Measurements from ENCODE around the gene RGCC. TPM values are rescaled to one million over a fixed set of nuclear protein-coding genes. Genes with fewer than 3 reads are reported as not detected.

Gene RGCC
- polyA plus RNA-seq, 2 of the 4 experiments (the other 2 are of a cell fraction), result 0.43 to 1.3 TPM

Other genes with a start within 250 kb of the RGCC start
- gene MTRF1, start 194.0 kb upstream of the RGCC start, polyA plus RNA-seq (2011; rRNA removed), result 15.2 and 16.1 TPM in 2 replicates
- 8.0 to 9.1 TPM (median 8.1 TPM) in 3 replicates for gene MTRF1, start 194.0 kb upstream of the RGCC start, polyA plus RNA-seq (2017; fragmentation: RNase III; extraction: RNeasy Plus Mini Kit Qiagen cat#74134 plus additional on column Dnase treatment)
- 16.7 and 18.8 TPM in 2 replicates for gene NAA16, start 146.3 kb upstream of the RGCC start, polyA plus RNA-seq (2011; rRNA removed)
- gene NAA16, start 146.3 kb upstream of the RGCC start, polyA plus RNA-seq (2017; fragmentation: RNase III; extraction: RNeasy Plus Mini Kit Qiagen cat#74134 plus additional on column Dnase treatment), result 10.4 to 10.5 TPM (median 10.5 TPM) in 3 replicates